ENCODE data around the gene CARD9.
A peak's percentile ranks its signal among the peaks of the same experiment; 100 is the strongest.
"Not testable (repeated sequence)": the region's sequence is repeated elsewhere in the genome, so short reads cannot be mapped to it uniquely, and the experiment has no call there.

The CARD9 gene

GRCh38 chr9:136331556-136332481, 41.6 kb downstream of the CARD9 start:
- DNase-seq = no peak

- no peak for DNase-seq
These were observed 42.4 kb downstream of the CARD9 start for GRCh38 chr9:136331030-136331429.

- no peak for DNase-seq
These were observed 43.0 kb downstream of the CARD9 start for GRCh38 chr9:136330406-136330990.

GRCh38 chr9:136329636-136330405, 43.6 kb downstream of the CARD9 start:
- no peak for DNase-seq

- no peak for DNase-seq
These were observed 44.2 kb downstream of the CARD9 start for GRCh38 chr9:136329211-136329627.

- DNase-seq = no peak
These were observed 44.8 kb downstream of the CARD9 start for GRCh38 chr9:136328622-136329041.

- DNase-seq = no peak
These were observed 45.4 kb downstream of the CARD9 start for GRCh38 chr9:136328011-136328621.

GRCh38 chr9:136327304-136327974, 46.0 kb downstream of the CARD9 start, which contains the start of gene GPSM1:
GPSM1 (plus strand) TSS chr9:136327539; CDS start chr9:136327696, 157 bp downstream.
- DNase-seq = peak; percentile 27

GRCh38 chr9:136326761-136327303, 46.6 kb downstream of the CARD9 start:
- no peak for DNase-seq

- DNase-seq = no peak
These were observed 47.3 kb downstream of the CARD9 start for GRCh38 chr9:136326061-136326760.

- DNase-seq = no peak
These were observed 48.1 kb downstream of the CARD9 start for GRCh38 chr9:136325358-136325757.

- no peak for DNase-seq
These were observed 48.8 kb downstream of the CARD9 start for GRCh38 chr9:136324501-136325300.

- DNase-seq = no peak
These were observed 50.1 kb downstream of the CARD9 start for GRCh38 chr9:136323371-136323789.

- DNase-seq = no peak
These were observed 50.6 kb downstream of the CARD9 start for GRCh38 chr9:136322756-136323330.

- DNase-seq = no peak
These were observed 51.9 kb downstream of the CARD9 start for GRCh38 chr9:136321561-136321960.

GRCh38 chr9:136320972-136321371, 52.5 kb downstream of the CARD9 start:
- DNase-seq = not testable (repeated sequence)

- DNase-seq = not testable (repeated sequence)
These were observed 53.5 kb downstream of the CARD9 start for GRCh38 chr9:136319955-136320354.

GRCh38 chr9:136319244-136319643, 54.2 kb downstream of the CARD9 start:
- DNase-seq = not testable (repeated sequence)

GRCh38 chr9:136318776-136319241, 54.7 kb downstream of the CARD9 start:
- no peak for DNase-seq

Data from activated CD4-positive, alpha-beta T cell treated with anti-CD3 and anti-CD28 coated beads, Interleukin-2, amount 50 U/mL, for 1 hour (primary cell).